ENCODE data around the gene CHIT1. TPM values are rescaled to one million over a fixed set of nuclear protein-coding genes. Genes with fewer than 3 reads are reported as not detected.

The CHIT1 gene
- total RNA-seq, 4 donors from 2014 or later: 0.67 to 4.1 TPM; not detected in 2

GRCh38 chr1:203177470-203178039, 51.9 kb downstream of the CHIT1 start:
- peaks cover 0 to 2% (median 0%) of the 10 kb centered on the region in 4 donors for H3K4me1 ChIP-seq
- no peaks in the 10 kb centered on the region for H3K27me3 ChIP-seq
- H3K27ac ChIP-seq: no peak overlapping the region
- no peaks in the 10 kb centered on the region for H3K9me3 ChIP-seq
- no peak overlapping the region for H3K4me3 ChIP-seq
- H3K36me3 ChIP-seq: no peaks in the 10 kb centered on the region
- peak in 1 of 3 donors; percentile 21 for DNase-seq
- TF ChIP-seq CTCF (IDR thresholded peaks at IDR 0.05): no peak
- no peak for TF ChIP-seq POLR2A (IDR thresholded peaks at IDR 0.05)

GRCh38 chr1:203177036-203177405, 52.5 kb downstream of the CHIT1 start:
- Histone ChIP-seq H3K9me3 (no peaks in the 10 kb centered on the region), H3K27me3 (no peaks in the 10 kb centered on the region), H3K4me1 (peaks cover 0 to 2% (median 0%) of the 10 kb centered on the region in 4 donors), H3K4me3 (no peak overlapping the region), H3K36me3 (no peaks in the 10 kb centered on the region), H3K27ac (no peak overlapping the region)
- no peak for TF ChIP-seq POLR2A (IDR thresholded peaks at IDR 0.05)
- no peak for TF ChIP-seq CTCF (IDR thresholded peaks at IDR 0.05)
- peak in 1 of 3 donors; percentile 9 for DNase-seq

- no peak overlapping the region for H3K27ac ChIP-seq
- peaks cover 0 to 2% (median 0%) of the 10 kb centered on the region in 4 donors for H3K4me1 ChIP-seq
- no peaks in the 10 kb centered on the region for H3K9me3 ChIP-seq
- H3K27me3 ChIP-seq: no peaks in the 10 kb centered on the region
- no peak overlapping the region for H3K4me3 ChIP-seq
- H3K36me3 ChIP-seq: no peaks in the 10 kb centered on the region
- TF ChIP-seq CTCF (IDR thresholded peaks at IDR 0.05) (no peak), POLR2A (IDR thresholded peaks at IDR 0.05) (no peak)
- peak in 1 of 3 donors; percentile 22 for DNase-seq
Measured at GRCh38 chr1:203176273-203177035, 53.0 kb downstream of the CHIT1 start.

GRCh38 chr1:203175827-203176241, 53.6 kb downstream of the CHIT1 start:
- Histone ChIP-seq H3K9me3 (no peaks in the 10 kb centered on the region), H3K27ac (no peak overlapping the region), H3K27me3 (no peaks in the 10 kb centered on the region), H3K4me1 (peaks cover 0 to 2% (median 0%) of the 10 kb centered on the region in 4 donors), H3K4me3 (no peak overlapping the region), H3K36me3 (no peaks in the 10 kb centered on the region)
- TF ChIP-seq POLR2A (IDR thresholded peaks at IDR 0.05): no peak
- no peak for TF ChIP-seq CTCF (IDR thresholded peaks at IDR 0.05)
- DNase-seq: peak in 1 of 3 donors; percentile 37

- Histone ChIP-seq H3K36me3 (no peaks in the 10 kb centered on the region), H3K4me3 (no peak within 1 kb of the TSS), H3K27me3 (no peaks in the 10 kb centered on the region), H3K4me1 (peaks cover 0 to 2% (median 0%) of the 10 kb centered on the region in 4 donors), H3K27ac (no peak within 1 kb of the TSS), H3K9me3 (no peaks in the 10 kb centered on the region)
- no peak for TF ChIP-seq POLR2A (IDR thresholded peaks at IDR 0.05)
- TF ChIP-seq CTCF (IDR thresholded peaks at IDR 0.05): no peak
- no peak for DNase-seq
Measured at GRCh38 chr1:203175237-203175826, 54.1 kb downstream of the CHIT1 start, which contains the start of gene MYBPH. Gene MYBPH (minus strand): TSS chr1:203175826. CDS start chr1:203175755, 71 bp downstream.
